Renal cortical epithelial cell (primary cell): ENCODE results near the gene ASTN1. TPM values are rescaled to one million over a fixed set of nuclear protein-coding genes. Genes with fewer than 3 reads are reported as not detected.

Experiments used
- DNase-seq: peaks from one replicate; pipeline ENCODE4 v3.0.0-alpha.2; 2011; ENCODE audit warnings: low read depth
- total RNA-seq: library from RNA; depleted of rRNA; stranded (reverse); fragments of >200 nt; gene quantifications from 2 replicates; pipeline ENCODE4 v1.2.3, GENCODE V29; 2014

The ASTN1 gene
- total RNA-seq, 1 donor from 2014 or later = 0.05 TPM

DNA sequence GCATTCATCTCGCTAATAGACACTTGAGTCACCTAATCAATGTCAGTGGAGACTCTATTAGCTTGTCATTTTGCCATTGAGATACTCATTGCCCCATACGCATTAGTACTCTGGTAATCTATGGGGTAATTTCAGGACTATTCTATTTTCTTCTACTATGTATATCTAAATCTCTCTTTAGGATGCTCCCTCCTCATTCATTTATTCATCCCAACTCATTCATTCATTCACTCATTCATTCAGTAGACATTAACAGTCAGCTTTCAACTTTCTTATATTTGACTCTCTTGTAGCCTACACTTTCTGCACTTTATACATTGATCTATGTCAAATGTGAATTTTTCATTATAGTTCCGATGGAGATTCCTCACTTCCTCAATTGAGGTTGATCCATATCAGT is 170.9 kb downstream of the ASTN1 start:
- DNase-seq = no peak

DNA sequence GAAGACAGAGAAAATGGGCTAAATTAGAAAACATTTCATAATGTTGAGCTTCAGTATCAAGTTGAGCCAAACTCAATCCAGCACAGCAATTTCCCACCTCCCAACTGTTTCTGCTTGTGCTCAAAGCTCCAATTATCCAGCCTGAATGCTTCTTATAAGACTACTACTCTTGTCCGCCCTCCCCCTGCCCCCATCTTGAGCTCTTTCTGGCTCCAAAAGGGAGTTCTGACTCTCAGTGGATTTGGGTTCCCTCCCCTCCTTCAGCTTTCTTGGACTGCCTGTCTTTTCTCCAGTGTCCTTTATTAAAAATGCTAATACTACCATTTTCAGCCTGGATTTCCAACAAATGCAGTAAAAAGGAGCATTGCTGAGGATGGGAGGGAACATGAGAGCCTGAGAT is 174.8 kb downstream of the ASTN1 start:
- no peak for DNase-seq

DNA sequence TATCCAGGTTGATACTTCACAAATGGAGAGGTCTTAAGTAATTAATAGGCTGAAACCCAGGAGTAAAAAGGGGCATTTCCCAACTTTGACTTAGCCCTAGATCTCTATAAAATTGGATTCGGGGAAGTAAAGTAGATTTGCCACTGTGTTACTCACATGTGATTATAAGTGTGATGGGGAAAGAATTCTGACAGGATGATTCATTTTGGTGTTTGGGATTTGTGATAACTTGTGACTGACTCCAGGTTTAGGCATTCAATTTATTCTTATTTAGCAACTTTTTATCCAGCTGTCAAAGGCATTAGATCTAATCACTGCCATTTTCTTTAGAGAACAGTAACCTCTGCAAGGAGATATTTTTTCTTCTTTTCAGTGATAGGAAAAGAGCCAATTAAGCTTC is 175.5 kb downstream of the ASTN1 start:
- DNase-seq = no peak

GRCh38 chr1:176987016-176987415 is 177.5 kb downstream of the ASTN1 start:
- DNase-seq = no peak

- no peak for DNase-seq
Observed at GRCh38 chr1:176983731-176984130, 180.8 kb downstream of the ASTN1 start.

DNA sequence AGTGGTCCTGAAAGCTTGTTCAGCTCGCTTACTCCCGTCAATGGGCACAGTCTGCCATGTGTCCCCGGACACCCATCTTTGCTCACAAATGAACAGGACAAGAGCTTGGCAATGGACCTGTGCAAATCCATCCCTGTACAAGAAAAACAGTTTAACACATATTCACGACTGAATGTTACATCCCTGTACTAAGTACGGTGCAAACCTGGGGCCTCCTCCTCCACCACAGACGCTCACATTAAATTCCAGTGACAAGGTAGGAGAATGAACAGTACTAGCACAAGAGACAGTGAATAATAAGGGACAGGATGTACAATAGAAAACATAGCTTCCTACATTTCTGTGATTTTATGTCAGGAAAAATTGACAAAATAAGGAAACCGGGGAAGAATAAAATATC is 187.7 kb downstream of the ASTN1 start:
- no peak for DNase-seq

DNA sequence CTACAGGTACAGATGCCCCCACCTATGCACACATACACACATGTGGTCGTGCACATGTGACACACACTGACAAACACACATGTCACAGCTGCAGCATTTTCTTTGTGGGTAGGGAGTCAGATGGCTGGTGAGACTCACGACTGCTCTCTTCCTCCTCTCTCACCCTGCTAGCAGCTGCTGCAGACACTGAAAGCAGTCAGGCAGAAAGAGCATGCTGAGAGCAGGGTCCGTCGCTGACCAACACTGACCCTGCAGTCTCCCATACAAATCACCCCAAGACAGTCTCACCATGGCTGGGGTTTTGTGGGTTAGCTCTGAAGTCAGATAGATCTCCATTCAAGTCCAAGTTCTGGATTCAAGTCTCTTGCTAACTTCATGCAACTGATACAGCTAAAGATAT is 188.3 kb downstream of the ASTN1 start:
- DNase-seq = no peak

- no peak for DNase-seq
Observed at GRCh38 chr1:176964687-176965086, 199.8 kb downstream of the ASTN1 start.

DNA sequence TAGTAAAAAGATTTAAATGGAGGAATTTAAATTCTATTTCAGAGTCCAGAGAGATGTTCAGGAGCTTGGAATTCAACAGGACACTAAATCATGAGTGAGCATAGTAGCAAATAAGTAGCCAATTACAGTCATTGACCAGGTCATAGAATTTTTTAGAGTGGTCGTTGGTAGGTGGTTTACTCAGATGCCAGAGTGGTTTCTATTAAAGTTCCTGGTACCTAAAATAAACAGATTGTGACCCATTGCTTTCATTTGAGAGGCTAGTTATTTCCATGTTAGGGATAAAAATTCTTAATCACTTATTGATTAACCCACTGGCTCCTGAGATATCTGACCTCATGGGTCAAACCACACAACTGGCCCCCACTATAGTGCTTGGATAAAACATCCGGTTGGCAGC is 201.3 kb downstream of the ASTN1 start:
- peak; percentile 42 for DNase-seq

DNA sequence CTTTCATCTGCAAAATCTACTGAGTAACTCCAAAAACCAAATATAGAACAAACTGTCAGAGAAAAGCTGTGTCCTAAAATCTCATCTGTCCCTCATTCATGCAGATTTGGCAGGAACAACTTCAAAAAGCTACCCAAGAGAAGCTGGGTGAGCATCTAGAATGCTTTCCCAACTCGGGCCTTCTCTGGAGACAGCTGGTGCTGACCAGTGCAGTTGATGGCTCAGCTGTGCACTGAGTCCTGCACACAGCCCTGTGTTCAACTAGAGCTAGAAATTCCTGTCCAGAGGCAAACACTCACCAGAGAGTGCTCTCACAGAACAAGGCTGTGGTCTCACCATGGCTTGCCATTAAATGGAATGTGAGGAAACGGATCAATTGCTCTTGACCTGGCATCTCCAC is 202.8 kb downstream of the ASTN1 start:
- DNase-seq = no peak

DNA sequence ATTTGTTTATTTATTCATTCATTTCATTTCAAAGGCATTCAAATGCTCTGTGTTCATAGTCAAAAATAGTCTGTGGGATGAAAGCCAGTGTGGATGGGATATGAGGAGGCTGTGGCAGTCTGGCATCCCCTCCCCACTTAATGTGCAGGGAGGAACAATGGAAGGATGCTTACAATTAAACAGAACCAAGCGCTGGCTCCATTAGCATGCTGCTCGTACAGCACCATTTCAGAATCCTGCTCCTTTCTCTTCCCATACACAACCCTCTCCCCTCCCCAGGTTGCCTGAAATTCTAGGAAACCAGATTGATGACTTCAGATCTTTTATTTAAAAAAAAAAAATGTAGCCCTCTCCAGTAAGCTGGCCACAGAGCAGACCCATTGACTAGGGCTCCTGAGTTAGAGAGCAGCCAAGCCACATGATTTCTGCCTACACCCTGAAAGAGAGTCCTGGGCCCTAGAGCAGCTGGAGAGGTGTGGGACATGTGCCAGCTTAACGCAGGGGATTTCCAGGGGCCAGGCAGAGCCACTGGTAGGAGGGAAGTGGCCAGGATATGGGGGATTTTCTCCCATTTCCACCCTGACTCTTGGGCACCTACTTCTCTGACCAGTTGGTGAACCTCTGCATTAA is 205.2 kb downstream of the ASTN1 start:
- no peak for DNase-seq

- DNase-seq = no peak
Observed at GRCh38 chr1:176957603-176958002, 206.9 kb downstream of the ASTN1 start.

- DNase-seq = no peak
Observed at GRCh38 chr1:176954242-176954641, 210.3 kb downstream of the ASTN1 start.

DNA sequence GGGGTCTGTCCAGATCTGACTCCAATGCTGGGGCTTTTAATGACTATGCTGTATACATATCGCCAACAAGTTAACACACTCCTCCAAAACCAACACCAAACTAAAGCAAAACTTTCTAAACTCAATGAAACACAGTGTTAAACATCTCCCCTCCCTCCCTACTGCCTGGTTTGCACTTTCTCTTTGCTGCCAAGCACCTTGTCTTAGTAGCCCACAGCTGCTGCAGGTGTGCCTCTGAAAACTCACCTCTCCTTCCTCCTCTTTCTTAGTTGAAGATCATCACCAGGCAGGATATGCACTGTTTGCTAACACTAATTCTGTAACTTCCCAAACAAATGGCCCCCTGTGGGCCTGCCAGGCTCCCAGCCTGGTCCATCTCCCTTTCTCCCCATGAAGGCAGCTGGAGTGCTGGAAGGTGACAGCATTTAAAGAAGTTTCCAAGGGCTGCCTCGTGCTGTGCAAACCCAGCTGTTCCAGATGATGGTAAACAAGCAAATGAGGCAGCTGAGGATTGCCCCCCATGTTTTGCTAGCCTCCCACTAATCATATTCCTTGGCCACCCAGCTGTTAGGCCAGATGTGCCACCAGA is 213.7 kb downstream of the ASTN1 start:
- no peak for DNase-seq

DNA sequence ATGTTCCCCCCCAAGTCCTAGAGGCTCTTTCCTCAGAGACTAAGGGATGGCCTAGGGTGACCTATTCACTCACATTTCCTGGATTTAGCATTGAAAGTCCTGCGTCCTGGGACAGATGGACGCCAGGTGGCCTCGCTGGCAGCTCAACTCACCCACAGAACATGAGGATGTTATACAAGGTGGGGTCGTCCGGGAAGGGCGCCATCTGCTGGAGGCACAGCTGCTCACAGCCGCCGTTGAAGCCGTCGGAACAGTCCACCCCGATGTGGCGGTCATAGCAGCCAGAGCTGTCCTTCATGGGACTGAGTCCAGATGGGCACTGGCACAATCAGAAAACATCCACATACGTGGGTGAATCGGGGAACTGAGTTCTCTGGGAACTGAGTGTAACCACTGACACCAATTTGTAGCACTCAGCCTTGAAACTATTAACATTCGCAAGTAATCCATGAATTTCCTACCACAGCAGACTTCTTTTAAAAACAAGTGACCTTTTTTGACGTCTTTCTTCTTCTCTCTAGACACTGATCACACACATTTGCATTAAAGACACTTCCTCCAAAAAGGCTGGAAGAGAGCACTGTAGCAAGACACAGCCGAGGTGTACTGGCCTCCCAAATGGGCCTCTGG is 215.4 kb downstream of the ASTN1 start:
- DNase-seq = peak; percentile 25

DNA sequence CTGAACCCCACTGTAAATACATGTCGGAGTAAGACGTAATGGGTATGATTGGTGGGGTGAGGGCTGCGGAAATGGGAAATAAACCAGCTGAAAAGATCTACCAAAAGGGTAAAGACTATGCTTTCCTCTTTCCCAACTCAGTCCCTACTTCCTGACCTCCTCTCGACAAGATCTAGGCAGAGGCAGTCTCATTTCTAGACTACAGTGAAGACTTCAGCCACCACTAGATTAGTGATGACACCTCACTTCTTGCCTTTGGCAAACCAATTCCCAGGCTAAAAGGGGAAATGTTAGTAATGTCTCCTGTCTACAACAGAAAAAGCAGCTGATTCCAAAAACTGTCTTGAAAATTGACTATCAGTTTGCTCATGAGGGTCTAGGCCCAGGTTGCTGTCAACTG is 219.9 kb downstream of the ASTN1 start:
- DNase-seq = no peak

GRCh38 chr1:176943783-176944182 is 220.7 kb downstream of the ASTN1 start:
- DNase-seq = no peak

DNA sequence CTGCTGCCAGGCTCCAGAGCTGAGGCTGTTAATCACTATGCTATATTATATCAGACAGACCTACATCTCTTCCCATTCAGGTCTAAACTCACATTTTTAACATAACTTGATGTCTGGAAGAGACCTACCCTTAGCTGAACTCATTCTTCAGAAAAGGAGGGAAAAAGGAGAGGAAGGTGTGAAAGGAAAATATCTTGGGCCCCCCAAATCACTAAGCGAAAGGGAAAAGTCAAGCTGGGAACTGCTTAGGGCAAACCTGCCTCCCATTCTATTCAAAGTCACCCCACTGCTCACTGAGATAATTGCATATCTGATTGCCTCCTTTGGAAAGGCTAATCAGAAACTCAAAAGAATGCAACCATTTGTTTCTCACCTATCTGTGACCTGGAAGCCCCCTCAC is 222.2 kb downstream of the ASTN1 start:
- no peak for DNase-seq

GRCh38 chr1:176939993-176940392 is 224.5 kb downstream of the ASTN1 start:
- DNase-seq = no peak

- DNase-seq = no peak
Observed at GRCh38 chr1:176938375-176938774, 226.1 kb downstream of the ASTN1 start.

- no peak for DNase-seq
Observed at GRCh38 chr1:176934370-176934769, 230.1 kb downstream of the ASTN1 start.

- DNase-seq = no peak
Observed at GRCh38 chr1:176932114-176933104, 232.1 kb downstream of the ASTN1 start.
